IMR-90 (cell line): Measurements from ENCODE around the gene IL1A. TPM values are rescaled to one million over a fixed set of nuclear protein-coding genes. Genes with fewer than 3 reads are reported as not detected.

Experiments used
- ATAC-seq: fragments of 200-7000 bp; cut with Tn5 transposase; 2 replicates; pipeline ENCODE4 v1.9.1; 2020; ENCODE audit warnings: low read depth, mild to moderate bottlenecking, moderate library complexity
- BruUV-seq: library from RNA; stranded (reverse); fragments of 400-500 nt; replicated peaks from 2 replicates; lab custom pipeline; 2021; lab: Mats Ljungman, UMichigan
- CTCF ChIA-PET: fragments of 300-600 bp; formaldehyde crosslinking; extraction: SDS; loops from one replicate; lab custom pipeline; 2021; ENCODE audit warnings: antibody characterized with exemption; lab: Yijun Ruan, JAX
- POLR2A ChIA-PET: fragments of 300-600 bp; sonication (Branson Sonifier 250); formaldehyde crosslinking; loops from one replicate; lab custom pipeline; 2022; ENCODE audit warnings: antibody characterized with exemption; ENCODE audit not compliant: unreplicated experiment; lab: Charles Lee
- DNase-seq: peaks from one replicate; pipeline ENCODE4 v3.0.0; 2013
- H2AFZ ChIP-seq: replicated peaks from 2 replicates; pipeline ENCODE3; 2013; ENCODE audit warnings: low read length, mild to moderate bottlenecking; ENCODE audit not compliant: poor library complexity
- H2AK5ac ChIP-seq: 2 replicates; pipeline ENCODE4 v1.6.1; 2013; ENCODE audit warnings: low read depth, low read length, inconsistent platforms
- H2AK9ac ChIP-seq: replicated peaks from 2 replicates; pipeline ENCODE3; 2013; ENCODE audit warnings: mild to moderate bottlenecking, low read depth, low read length, moderate library complexity; ENCODE audit not compliant: poor library complexity
- H2BK120ac ChIP-seq: 2 replicates; pipeline ENCODE4 v1.6.1; 2013; ENCODE audit warnings: low read depth, low read length, inconsistent platforms
- H2BK15ac ChIP-seq: 3 replicates; pipeline ENCODE4 v1.6.1; 2013; ENCODE audit warnings: low read depth, low read length, inconsistent platforms
- H2BK20ac ChIP-seq: 2 replicates; pipeline ENCODE4 v1.6.1; 2013; ENCODE audit warnings: low read depth, mild to moderate bottlenecking, inconsistent platforms, low read length, moderate library complexity
- H2BK5ac ChIP-seq: 2 replicates; pipeline ENCODE4 v1.6.1; 2013; ENCODE audit warnings: mild to moderate bottlenecking, low read depth, low read length, inconsistent platforms; ENCODE audit not compliant: poor library complexity, severe bottlenecking
- H3K14ac ChIP-seq: replicated peaks from 2 replicates; pipeline ENCODE4 v1.6.1; 2013; ENCODE audit warnings: low read depth, low read length, inconsistent platforms
- H3K18ac ChIP-seq: 2 replicates; pipeline ENCODE4 v1.6.1; 2013; ENCODE audit warnings: low read depth, low read length, control low read depth
- H3K23ac ChIP-seq: 2 replicates; pipeline ENCODE4 v1.6.1; 2013; ENCODE audit warnings: low read depth, low read length, inconsistent platforms
- H3K27ac ChIP-seq: 2 replicates; pipeline ENCODE4 v1.5.1; 2013; ENCODE audit warnings: mild to moderate bottlenecking, control low read depth, low read length; ENCODE audit not compliant: insufficient read depth
- H3K27me3 ChIP-seq: 2 replicates; pipeline ENCODE4 v1.6.1; 2013; ENCODE audit warnings: low read length; ENCODE audit not compliant: control insufficient read depth, insufficient read depth
- H3K36me3 ChIP-seq: 2 replicates; pipeline ENCODE4 v1.6.1; 2013; ENCODE audit warnings: low read length, mixed read lengths; ENCODE audit not compliant: control insufficient read depth, insufficient read depth
- H3K4ac ChIP-seq: 2 replicates; pipeline ENCODE4 v1.6.1; 2013; ENCODE audit warnings: low read depth, low read length, inconsistent platforms
- H3K4me1 ChIP-seq: 2 replicates; pipeline ENCODE4 v1.6.1; 2013; ENCODE audit warnings: low read length, mixed read lengths; ENCODE audit not compliant: control insufficient read depth, insufficient read depth
- H3K4me2 ChIP-seq: 2 replicates; pipeline ENCODE4 v1.6.1; 2013; ENCODE audit warnings: low read depth, mild to moderate bottlenecking, control low read depth, low read length, moderate library complexity
- H3K4me3 ChIP-seq: 2 replicates; pipeline ENCODE4 v1.5.1; 2013; ENCODE audit warnings: low read depth, mild to moderate bottlenecking, control low read depth, low read length, moderate library complexity; ENCODE audit not compliant: insufficient read depth
- H3K56ac ChIP-seq: 2 replicates; pipeline ENCODE4 v1.6.1; 2013; ENCODE audit warnings: low read length, inconsistent platforms; ENCODE audit not compliant: insufficient read depth; ENCODE audit errors: extremely low read depth
- H3K79me1 ChIP-seq, 2 experiments: 2 replicates each; pipeline ENCODE4 v1.6.1; 2013; ENCODE audit warnings: low read length in 2 of 2, inconsistent platforms in 1 of 2, low read depth in 1 of 2
- H3K9ac ChIP-seq: 2 replicates; pipeline ENCODE4 v1.6.1; 2013; ENCODE audit warnings: low read depth, low read length, control low read depth
- H3K9me1 ChIP-seq: 2 replicates; pipeline ENCODE4 v1.6.1; 2013; ENCODE audit warnings: low read length, inconsistent platforms; ENCODE audit not compliant: insufficient read depth
- H3K9me3 ChIP-seq: 2 replicates; pipeline ENCODE4 v1.6.1; 2013; ENCODE audit warnings: low read length; ENCODE audit not compliant: control insufficient read depth, insufficient read depth
- H4K20me1 ChIP-seq: 2 replicates; pipeline ENCODE4 v1.6.1; 2013; ENCODE audit warnings: low read length, inconsistent platforms; ENCODE audit not compliant: insufficient read depth
- H4K5ac ChIP-seq: 2 replicates; pipeline ENCODE4 v1.6.1; 2013; ENCODE audit warnings: mild to moderate bottlenecking, low read depth, low read length, control low read depth
- H4K8ac ChIP-seq, 2 experiments: 2 replicates each; pipeline ENCODE4 v1.6.1; 2013; ENCODE audit warnings: low read depth in 2 of 2, low read length in 2 of 2, control low read depth in 1 of 2, inconsistent platforms in 1 of 2
- H4K91ac ChIP-seq: 2 replicates; pipeline ENCODE4 v1.6.1; 2013; ENCODE audit warnings: low read depth, low read length, inconsistent platforms; ENCODE audit not compliant: insufficient read depth
- BHLHE40 ChIP-seq: fragments of 150-350 bp; IDR thresholded peaks from 2 replicates; pipeline ENCODE4 v1.6.1; 2016; ENCODE audit warnings: mild to moderate bottlenecking, low read depth, low read length
- CEBPB ChIP-seq: IDR thresholded peaks from 2 replicates; pipeline ENCODE4 v1.6.1; 2012; ENCODE audit warnings: low read depth, low read length, improper control_type of control experiment
- CHD1 ChIP-seq: IDR thresholded peaks from 2 replicates; pipeline ENCODE4 v1.6.1; 2012; ENCODE audit warnings: low read depth, low read length, improper control_type of control experiment
- FOS ChIP-seq: fragments of 150-350 bp; IDR thresholded peaks from 2 replicates; pipeline ENCODE4 v1.6.1; 2016; ENCODE audit warnings: low read depth, low read length
- MAFK ChIP-seq: IDR thresholded peaks from 2 replicates; pipeline ENCODE4 v1.6.1; 2012; ENCODE audit warnings: low read depth, low read length, improper control_type of control experiment
- MAZ ChIP-seq: IDR thresholded peaks from 2 replicates; pipeline ENCODE4 v1.6.1; 2012; ENCODE audit warnings: low read depth, mild to moderate bottlenecking, low read length, improper control_type of control experiment, moderate library complexity, borderline replicate concordance
- MXI1 ChIP-seq: IDR thresholded peaks from 2 replicates; pipeline ENCODE4 v1.6.1; 2012; ENCODE audit warnings: low read depth, mild to moderate bottlenecking, low read length, moderate library complexity, borderline replicate concordance
- NFE2L2 ChIP-seq: fragments of 150-350 bp; IDR thresholded peaks from 2 replicates; pipeline ENCODE4 v1.6.1; 2016; ENCODE audit warnings: low read depth, mild to moderate bottlenecking, low read length
- POLR2A ChIP-seq: IDR thresholded peaks from 2 replicates; pipeline ENCODE4 v1.6.1; 2012; ENCODE audit warnings: mild to moderate bottlenecking, low read depth, low read length
- RAD21 ChIP-seq: IDR thresholded peaks from 2 replicates; pipeline ENCODE4 v1.6.1; 2012; ENCODE audit warnings: low read length, improper control_type of control experiment
- RCOR1 ChIP-seq: IDR thresholded peaks from 2 replicates; pipeline ENCODE4 v1.6.1; 2012; ENCODE audit warnings: mild to moderate bottlenecking, low read length, improper control_type of control experiment; ENCODE audit not compliant: insufficient replicate concordance
- RFX5 ChIP-seq: IDR thresholded peaks from 2 replicates; pipeline ENCODE4 v1.8.0; 2012; ENCODE audit warnings: low read depth, mild to moderate bottlenecking, low read length, moderate library complexity
- SMC3 ChIP-seq: fragments of 150-350 bp; IDR thresholded peaks from 2 replicates; pipeline ENCODE4 v1.6.1; 2016; ENCODE audit warnings: low read depth, mild to moderate bottlenecking, antibody characterized with exemption, low read length, moderate library complexity
- WGBS, 2 experiments: methylation state at CpG; one replicate each; pipeline versions ENCODE4 v1.1.5 to v1.1.7; 2013; ENCODE audit warnings: missing lambda C conversion rate in 2 of 2; ENCODE audit not compliant: insufficient read length in 1 of 2; ENCODE audit errors: extremely low coverage in 2 of 2; 5-methylcytosine and 5-hydroxymethylcytosine counted together
- dilution Hi-C: fragments of 300-500 bp; cut with HindIII; formaldehyde crosslinking; loops from one replicate; pipeline ENCODE4 v1.14.3; 2018; ENCODE audit warnings: low sequenced_read_pairs; ENCODE audit not compliant: unreplicated experiment
- in situ Hi-C: fragments of 300-500 bp; cut with MboI; formaldehyde crosslinking; loops from 3 replicates; pipeline ENCODE4 v1.14.3; 2019; ENCODE audit warnings: low sequenced_read_pairs, inconsistent platforms, mixed read lengths
- intact Hi-C: fragments of 100-400 bp; cut with micrococcal nuclease; formaldehyde crosslinking; loops from 2 replicates; pipeline ENCODE4 v1.10.0; 2022
- polyA plus RNA-seq, 3 experiments: library from polyadenylated mRNA; depleted of rRNA; stranded (reverse); fragments of >200 nt; gene quantifications; 2 replicates each; pipeline ENCODE4 v1.2.3, GENCODE V29; 2012; ENCODE audit warnings: low replicate concordance in 1 of 3
- total RNA-seq: library from RNA; depleted of rRNA; stranded (reverse); fragments of >200 nt; gene quantifications from 2 replicates; pipeline ENCODE4 v1.2.3, GENCODE V29; 2012
- TF ChIP-seq, protein P1 (sequence below): fragments of 150-350 bp; IDR thresholded peaks from 2 replicates; pipeline ENCODE4 v1.6.1; 2016; ENCODE audit warnings: low read depth, mild to moderate bottlenecking, low read length, moderate library complexity, borderline replicate concordance
- TF ChIP-seq, protein P2 (sequence below): conservative IDR thresholded peaks from 2 replicates; pipeline ENCODE4 v1.5.1; 2012; ENCODE audit warnings: mild to moderate bottlenecking, low read depth, low read length, improper control_type of control experiment
- TF ChIP-seq, protein P3 (sequence below): fragments of 150-350 bp; IDR thresholded peaks from 2 replicates; pipeline ENCODE4 v1.6.1; 2017; ENCODE audit warnings: mild to moderate bottlenecking, antibody characterized with exemption, low read length, low read depth

IL1A gene
- total and polyA plus RNA-seq, 2 of the 4 experiments (the other 2 are of a cell fraction): 0.48 to 1.1 TPM

DNA sequence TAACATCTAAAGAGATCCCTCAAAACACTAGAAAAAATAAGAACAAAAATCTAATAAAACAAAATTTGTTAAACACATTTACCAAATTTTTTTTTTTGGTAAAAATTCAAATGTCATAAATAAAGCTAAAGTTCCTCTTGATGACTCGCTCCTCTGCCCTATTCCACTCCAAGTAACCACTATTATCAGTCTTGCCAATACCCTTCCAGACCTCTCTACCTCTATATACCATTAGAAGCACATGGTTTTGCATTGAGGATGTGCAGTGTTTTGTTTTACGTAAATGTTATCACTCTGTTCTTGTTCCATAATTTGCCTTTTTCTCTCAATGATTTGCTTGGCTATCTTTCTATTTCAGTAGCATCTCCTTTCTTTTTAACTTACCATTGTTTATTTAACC, 41.4 kb upstream of the IL1A start:
- ATAC-seq: no peak
- no TSS peak for BruUV-seq

More for the DNA sequence above, 41.4 kb upstream of the IL1A start:
- Histone ChIP-seq H3K18ac (no peak overlapping the region), H3K36me3 (no peaks in the 10 kb centered on the region), H3K4me1 (peaks cover 7% of the 10 kb centered on the region), H3K79me1 (no peaks in the 10 kb centered on the region), H4K5ac (no peak overlapping the region), H2AK9ac (no peak overlapping the region), H3K27me3 (no peaks in the 10 kb centered on the region), H3K9ac (no peak overlapping the region), H4K8ac (no peak overlapping the region), H3K4me3 (no peak overlapping the region), H4K20me1 (no peaks in the 10 kb centered on the region), H2AFZ (no peak overlapping the region), H3K9me1 (no peaks in the 10 kb centered on the region; the same call in none of the 2 replicates), H3K4me2 (no peak overlapping the region), H4K91ac (no peak overlapping the region), H3K23ac (no peak overlapping the region), H2AK5ac (no peak overlapping the region), H3K9me3 (0 out of 2 replicates have a peak, but pooled peaks cover 1% of the 10 kb centered on the region), H2BK5ac (no peak overlapping the region), H3K4ac (no peak overlapping the region), H3K14ac (no peak overlapping the region), H2BK20ac (no peak overlapping the region), H3K56ac (no peak overlapping the region), H2BK120ac (no peak overlapping the region), H2BK15ac (no peak overlapping the region), H3K27ac (no peak overlapping the region)
- DNase-seq: peak; percentile 33
- dilution Hi-C loops (no loop called here), in situ Hi-C loops (no loop called here), intact Hi-C loops (no loop called here)
- POLR2A ChIA-PET: interaction anchor here (0.6 kb wide), 1 partner anchor 22 kb away, joined by 3 read pairs; no protein-coding TSS in a partner anchor
- TF ChIP-seq MXI1: no peak
- no peak for TF ChIP-seq POLR2A
- no peak for TF ChIP-seq FOS
- TF ChIP-seq CEBPB: no peak
- no peak for TF ChIP-seq RAD21
- no peak for TF ChIP-seq RFX5
- TF ChIP-seq MAFK: no peak
- no peak for TF ChIP-seq SMC3
- TF ChIP-seq, protein P1, sequence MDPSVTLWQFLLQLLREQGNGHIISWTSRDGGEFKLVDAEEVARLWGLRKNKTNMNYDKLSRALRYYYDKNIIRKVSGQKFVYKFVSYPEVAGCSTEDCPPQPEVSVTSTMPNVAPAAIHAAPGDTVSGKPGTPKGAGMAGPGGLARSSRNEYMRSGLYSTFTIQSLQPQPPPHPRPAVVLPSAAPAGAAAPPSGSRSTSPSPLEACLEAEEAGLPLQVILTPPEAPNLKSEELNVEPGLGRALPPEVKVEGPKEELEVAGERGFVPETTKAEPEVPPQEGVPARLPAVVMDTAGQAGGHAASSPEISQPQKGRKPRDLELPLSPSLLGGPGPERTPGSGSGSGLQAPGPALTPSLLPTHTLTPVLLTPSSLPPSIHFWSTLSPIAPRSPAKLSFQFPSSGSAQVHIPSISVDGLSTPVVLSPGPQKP: no peak
- TF ChIP-seq MAZ: no peak
- no peak for TF ChIP-seq CHD1
- TF ChIP-seq, protein P2, sequence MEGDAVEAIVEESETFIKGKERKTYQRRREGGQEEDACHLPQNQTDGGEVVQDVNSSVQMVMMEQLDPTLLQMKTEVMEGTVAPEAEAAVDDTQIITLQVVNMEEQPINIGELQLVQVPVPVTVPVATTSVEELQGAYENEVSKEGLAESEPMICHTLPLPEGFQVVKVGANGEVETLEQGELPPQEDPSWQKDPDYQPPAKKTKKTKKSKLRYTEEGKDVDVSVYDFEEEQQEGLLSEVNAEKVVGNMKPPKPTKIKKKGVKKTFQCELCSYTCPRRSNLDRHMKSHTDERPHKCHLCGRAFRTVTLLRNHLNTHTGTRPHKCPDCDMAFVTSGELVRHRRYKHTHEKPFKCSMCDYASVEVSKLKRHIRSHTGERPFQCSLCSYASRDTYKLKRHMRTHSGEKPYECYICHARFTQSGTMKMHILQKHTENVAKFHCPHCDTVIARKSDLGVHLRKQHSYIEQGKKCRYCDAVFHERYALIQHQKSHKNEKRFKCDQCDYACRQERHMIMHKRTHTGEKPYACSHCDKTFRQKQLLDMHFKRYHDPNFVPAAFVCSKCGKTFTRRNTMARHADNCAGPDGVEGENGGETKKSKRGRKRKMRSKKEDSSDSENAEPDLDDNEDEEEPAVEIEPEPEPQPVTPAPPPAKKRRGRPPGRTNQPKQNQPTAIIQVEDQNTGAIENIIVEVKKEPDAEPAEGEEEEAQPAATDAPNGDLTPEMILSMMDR: no peak
- no peak for TF ChIP-seq RCOR1
- no peak for TF ChIP-seq BHLHE40
- TF ChIP-seq NFE2L2: no peak
- TF ChIP-seq, protein P3, sequence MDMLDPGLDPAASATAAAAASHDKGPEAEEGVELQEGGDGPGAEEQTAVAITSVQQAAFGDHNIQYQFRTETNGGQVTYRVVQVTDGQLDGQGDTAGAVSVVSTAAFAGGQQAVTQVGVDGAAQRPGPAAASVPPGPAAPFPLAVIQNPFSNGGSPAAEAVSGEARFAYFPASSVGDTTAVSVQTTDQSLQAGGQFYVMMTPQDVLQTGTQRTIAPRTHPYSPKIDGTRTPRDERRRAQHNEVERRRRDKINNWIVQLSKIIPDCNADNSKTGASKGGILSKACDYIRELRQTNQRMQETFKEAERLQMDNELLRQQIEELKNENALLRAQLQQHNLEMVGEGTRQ: no peak
- CTCF ChIA-PET: no interaction called here
- no CpG with 5 or more reads among the region's 2 CpGs for WGBS, 2 experiments
